ENCODE measurements around the gene COL23A1.

COL23A1 gene

DNA sequence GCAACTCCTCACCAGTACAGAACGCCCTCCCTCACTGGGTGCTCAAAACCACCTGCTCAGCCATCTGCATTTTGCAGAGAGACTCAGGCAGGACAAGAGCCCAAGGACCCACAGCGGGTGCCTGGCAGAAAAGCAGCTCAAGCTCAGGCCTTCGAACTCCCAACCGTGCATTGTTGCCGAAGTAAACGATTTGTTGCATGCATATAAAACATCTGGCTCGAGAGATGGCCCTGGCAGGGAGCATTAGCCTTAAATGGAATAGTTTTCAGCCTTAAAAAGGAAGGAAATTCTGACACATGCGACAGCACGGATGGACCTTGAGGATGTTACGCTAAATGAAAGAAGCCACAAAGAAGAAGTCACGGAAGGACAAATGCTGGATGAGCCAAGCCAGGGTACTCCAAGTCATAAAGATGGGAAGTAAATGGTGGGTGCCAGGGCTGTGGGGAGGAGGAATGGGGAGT, 197.2 kb downstream of the COL23A1 start:
- no peak for DNase-seq (ENCODE audit: low read depth in 2 of 2)

DNA sequence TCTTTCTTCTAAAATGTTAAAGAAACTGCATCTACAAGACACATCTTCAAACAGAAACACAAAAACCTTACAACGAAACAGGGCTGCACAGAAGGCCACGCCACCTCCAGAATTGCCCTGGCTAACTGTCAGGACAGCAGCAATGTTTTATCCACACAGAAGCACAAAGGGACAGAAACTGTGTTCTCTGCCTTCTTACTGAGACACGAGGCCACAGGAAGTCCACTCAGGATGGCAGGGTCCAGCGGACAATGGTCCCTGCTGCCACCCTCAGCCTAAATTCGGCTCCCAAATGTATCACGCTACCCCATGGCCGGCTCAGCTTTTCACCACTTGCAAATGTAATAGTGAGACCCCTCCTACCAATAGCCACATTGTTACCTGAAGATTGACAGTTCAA, 197.8 kb downstream of the COL23A1 start:
- no peak for DNase-seq (ENCODE audit: low read depth in 2 of 2)

DNA sequence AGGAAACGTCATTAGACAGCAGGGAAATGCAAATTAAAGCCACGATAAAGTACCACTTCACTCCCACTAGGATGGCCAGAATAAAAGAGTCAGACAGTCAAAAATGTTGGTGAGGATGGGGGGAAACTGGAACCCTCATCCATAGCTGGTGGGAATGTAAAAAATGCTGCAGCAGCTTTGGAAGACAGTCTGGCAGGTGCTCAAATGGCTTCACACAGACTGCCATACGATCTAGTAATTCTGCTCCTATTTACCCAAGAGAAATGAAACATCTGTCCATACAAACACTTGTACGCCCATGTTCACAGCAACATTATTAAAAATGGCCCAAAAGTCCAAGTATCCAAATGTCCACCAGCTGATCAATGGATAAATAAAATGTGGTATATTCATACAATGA, 198.7 kb downstream of the COL23A1 start:
- DNase-seq (ENCODE audit: low read depth in 2 of 2) = no peak

DNA sequence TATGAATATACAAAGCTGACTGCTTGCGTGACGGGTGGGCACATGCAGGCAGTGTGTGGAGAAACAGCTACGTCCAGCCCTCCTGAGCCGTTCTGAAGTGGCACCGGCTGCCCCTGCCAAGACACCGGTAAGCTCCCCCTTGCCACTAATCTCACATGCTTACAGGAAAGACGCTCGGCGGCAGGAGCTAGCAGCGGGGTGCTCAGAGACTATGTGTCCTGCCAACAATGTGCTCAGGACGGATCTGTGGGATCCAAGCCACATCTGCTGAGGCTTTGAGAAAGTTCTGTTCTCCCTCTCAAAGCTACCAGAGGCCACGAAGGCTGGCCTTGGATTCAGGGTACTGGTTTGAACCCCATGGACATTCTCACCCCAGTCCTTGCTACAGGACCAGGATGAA, 200.4 kb downstream of the COL23A1 start:
- DNase-seq (ENCODE audit: low read depth in 2 of 2) = no peak

DNA sequence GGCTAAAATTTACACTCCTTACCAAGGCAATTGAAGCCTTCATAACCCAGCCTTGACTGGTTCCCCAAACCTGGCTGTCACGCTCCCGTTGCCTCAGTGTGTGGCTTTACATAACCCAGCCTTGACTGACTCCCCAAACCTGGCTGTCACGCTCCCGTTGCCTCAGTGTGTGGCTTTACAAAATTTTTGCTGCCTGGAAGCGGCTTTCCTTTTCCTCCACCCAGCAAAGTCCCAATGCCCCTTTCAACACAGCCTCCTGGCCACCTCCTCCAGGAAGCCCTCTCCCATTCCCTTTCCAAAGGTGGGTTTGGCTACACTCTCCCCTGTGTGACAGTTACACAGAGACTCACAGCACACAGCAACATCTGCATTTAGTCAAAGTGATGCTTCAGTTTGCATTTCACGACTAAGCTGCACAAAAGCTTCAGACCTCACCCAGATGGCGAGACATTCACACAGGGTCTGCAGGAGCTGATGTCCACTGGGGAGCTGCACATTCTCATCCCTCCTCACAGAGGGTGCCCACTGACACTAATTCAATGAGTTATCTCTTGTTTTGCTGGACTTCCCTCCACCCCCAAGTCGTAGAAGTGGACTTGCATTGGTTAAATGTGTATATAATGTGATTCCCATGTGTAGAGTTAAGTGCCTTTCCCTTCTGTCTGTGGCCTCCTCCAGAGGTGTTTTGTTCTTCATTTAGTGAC, 201.0 kb downstream of the COL23A1 start:
- no peak for DNase-seq (ENCODE audit: low read depth in 2 of 2)

DNA sequence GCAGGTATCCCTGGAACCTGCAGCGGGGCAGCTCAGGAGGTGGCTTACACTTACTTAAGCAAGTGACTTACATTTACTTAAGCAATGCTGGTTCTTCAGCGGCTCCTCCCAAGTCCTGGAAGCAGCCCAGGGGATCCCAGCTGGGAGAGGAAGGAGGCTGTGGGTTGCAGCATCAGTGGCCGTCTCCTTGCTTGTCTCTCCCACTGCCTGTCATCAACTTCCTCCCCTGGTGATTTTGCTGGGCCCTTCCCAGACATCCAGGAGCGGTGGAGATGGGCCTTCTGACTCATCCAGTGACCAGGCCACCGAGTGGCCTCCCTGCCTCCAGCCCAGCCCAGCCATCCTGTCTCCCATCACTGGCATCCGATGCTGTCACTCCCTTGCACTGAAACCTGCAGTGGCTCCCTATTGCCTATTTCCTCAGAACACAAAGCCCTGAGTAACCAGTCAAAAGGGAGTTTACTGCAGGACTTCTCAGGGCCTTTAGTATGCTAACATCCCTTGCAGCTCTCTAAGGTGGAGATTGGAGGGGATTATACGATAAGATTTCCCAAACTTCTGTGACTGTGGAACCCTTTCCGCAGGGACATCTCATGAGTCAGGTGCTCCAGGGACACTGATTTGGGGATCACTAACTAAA, 201.7 kb downstream of the COL23A1 start:
- no peak for DNase-seq (ENCODE audit: low read depth in 2 of 2)

DNA sequence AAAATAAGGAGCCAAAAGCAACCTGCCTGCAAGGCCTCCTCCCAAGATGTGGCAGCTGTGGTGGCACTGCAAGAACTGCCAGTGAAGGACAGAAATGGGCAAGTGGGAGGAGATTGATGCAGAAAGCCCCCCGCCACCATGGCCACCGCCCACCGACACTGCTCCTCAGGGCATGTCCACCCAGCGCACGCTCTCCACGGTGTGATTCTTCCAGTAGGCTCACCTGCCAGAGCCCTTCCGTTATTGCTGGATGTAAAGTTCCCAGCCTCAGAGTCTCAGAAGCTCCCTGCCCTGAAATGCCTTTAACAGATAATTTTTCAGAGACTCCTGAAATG, 202.4 kb downstream of the COL23A1 start:
- DNase-seq (ENCODE audit: low read depth in 2 of 2) = no peak

DNA sequence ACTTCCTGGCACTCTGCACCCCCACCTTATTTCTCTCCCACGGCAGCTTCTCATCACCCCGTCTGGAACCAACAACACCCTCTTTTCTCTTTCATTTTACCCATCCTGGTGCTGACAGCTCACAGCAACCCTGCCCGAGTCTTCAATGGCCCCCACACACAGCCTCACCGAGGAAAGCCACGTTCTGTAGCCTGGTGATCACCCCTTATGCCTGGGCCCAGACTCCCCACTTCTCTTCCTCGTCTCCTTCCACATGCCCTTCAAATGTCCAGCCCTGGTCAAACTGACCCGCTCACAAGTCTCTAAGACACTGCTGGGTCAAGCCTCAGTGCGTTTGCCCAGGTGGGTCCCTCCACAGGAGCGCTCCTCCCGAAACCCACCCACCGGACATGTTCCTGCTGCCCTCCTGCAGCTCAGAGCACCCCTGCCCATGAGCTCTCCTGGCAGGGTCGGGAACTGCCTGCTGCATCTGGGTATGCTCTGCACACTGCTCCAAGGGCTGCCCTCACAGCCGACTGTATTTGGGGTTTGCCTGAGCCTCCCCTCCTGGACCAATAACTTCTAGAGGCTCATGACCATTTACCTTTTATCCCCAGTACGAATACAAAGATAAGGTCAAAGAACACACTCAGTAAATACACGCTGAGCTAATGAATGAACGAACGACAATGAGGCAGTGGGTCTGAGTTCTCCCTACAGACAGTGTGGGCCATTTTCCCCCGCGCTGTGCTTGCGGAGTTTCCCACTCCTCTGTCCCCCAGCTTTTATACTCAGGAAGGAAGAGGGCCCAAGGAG, 202.9 kb downstream of the COL23A1 start:
- no peak for DNase-seq (ENCODE audit: low read depth in 2 of 2)

DNA sequence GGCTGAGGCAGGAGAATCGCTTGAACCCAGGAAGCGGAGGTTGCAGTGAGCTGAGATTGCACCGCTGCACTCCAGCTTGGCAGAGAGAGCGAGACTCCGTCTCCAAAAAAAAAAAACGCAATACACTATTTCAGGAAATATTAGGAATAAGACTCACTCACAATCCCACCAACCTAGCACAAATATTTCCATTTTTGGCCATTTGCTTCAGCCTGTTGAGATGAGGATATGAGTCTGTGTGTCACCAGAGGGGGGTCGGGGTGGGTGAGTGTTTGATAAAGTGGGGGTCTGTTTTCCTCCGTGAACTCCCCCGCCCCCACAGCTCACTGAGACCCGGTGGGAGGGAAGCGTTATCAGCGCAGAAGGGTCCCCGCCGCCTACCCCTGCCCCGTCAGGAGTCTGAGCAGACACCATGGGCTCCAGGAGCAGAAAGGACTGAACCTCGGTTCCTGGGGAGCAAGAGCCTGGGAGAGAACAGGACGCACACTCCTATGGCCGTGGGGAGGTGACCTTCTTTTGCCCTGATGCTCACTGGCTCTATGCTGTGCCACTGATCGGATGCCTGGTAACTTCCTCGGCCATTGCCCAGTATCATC, 203.8 kb downstream of the COL23A1 start:
- DNase-seq (ENCODE audit: low read depth in 2 of 2) = no peak

DNA sequence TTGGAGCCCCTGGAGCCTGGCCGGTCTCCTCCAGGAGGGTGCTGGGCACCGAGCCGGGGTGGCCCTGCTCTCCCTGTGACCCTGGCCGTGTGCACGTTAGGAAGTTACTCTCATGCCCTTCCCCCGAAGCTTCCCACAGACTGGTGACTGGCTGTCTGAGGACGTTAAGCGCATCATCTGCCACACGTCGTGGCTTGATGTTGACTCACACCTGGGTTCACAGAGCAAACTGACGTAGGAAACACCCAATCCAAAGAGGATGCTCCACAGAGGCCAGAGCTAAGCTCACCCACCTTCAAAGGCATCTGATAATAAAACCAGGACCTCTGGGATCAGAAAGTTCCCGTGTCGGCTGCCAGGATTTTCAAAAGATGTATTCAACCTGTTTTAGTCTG, 204.7 kb downstream of the COL23A1 start:
- no peak for DNase-seq (ENCODE audit: low read depth in 2 of 2)

DNA sequence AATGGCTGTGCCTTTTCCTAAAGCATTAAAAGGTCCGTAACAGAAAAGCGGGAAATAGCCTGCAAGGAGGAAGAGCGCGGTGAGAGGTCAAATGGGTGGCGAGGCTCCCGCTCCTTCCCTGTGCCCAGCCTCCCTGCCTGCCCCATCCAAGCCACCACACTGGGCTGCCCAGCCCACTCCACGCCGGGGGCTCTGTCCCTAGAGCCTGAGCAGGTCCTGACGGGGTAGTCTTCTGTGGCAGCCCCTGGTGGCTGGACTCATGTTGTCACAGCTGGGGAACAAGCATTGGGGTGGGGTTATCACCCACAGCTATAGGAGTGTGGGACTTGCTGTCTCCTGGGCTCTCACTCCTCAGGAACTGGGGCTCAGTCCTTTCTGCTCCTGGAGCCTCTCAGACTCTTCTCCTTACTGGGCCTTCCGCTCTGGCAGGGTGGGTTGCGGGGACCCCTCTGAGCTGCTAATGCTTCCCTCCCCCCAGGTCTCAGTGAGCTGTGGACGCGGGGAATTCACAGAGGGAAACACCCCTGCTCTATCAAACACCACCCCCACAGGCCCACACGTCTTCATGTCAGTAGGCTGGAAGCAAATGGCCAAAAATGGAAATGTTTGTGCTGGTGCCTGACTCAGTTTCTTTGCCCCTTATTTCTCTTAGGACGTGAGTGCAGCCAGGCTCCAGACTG, 205.2 kb downstream of the COL23A1 start:
- no peak for DNase-seq (ENCODE audit: low read depth in 2 of 2)

DNA sequence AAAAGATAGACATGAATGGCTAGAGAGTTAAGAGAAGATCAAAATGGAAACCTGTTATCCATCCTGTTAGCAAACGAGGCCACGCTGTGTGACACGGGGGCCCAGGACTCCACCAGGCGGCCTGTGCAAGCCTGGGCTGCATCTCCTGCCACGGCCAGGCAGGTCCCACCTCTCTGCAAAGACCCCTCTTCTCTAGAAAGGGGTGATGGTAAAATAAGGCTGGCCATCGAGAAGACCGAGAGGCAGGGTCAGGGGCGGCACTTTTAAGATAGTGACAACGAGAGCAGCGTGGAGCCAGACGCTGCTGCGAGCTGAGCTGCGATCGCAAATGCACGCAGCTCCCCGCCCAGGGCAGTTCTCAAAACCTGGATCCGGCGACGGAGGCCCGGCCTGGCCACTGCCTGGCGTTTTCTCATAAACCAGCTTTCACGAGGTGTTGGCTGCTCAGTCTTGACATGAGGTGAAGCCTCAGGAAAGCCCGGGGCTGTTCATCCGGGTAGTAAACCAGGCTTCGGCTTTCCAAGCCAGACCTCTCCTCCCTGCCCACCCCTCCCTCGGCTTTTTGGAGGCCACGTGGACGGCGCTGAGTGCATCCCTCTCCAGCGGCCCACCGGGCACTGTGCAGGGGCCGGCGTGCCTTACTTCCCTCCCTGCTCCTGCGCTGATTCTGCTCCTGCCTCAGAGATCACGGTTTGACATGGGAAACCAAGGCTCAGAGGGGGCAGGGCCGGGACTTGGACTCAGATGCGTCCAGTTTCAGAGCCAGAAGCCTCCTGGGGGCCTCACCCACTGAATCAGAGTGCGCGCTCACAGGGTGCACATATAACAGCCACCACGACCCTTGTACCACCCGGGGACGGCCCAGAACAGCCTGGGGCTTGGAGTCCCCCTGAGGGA, 206.0 kb downstream of the COL23A1 start:
- no peak for DNase-seq (ENCODE audit: low read depth in 2 of 2)

DNA sequence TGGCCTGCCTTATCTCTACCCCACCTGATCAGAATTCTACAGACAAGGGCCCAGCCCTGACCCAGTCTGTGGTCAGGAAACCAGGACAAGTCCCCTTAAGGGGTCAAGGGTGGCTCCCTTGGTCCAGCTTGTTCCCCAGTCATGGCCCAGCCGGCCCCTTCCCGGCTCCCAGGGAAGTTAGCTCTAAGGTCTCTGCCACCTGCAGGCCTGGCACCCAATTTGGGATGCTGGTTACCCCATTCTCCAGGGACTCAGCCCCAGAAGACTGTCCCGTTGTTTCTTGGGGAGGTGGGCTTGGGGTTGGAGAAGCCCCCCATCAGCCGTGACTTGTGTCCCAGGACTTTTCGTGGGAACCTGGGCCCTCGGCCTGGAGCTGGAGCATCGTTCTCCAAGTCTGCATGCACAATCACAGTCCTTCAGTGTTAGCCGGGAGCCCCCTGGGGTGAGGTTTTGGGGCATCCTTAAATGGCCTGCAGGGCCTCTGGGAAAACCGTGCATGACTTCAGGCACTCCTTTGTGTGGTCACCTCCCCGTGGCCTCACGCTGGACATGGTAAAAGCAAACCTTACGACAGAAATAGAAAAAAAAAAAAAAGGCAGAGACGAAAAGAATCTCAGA, 206.8 kb downstream of the COL23A1 start:
- DNase-seq (ENCODE audit: low read depth in 2 of 2) = no peak

DNA sequence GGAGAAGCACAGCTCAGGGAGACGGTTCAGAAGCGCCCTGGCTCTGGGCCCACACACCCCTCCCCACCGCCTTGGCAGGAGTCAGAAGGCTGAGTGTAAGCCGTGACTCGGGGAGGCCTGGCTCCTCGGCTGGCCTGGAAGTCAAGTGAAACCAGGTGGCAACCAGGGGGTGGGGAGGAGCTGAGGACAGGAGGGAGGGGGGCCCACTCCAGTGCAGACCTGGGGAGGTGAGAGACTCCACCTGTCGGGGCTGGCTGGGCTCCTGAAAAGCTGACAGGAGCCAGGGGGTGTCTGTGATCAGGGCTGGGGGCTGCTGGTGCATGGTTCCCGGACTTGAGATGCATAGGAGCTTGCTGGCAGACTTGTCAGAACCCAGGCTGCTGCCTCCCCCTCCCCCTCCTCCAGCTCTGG, 207.4 kb downstream of the COL23A1 start:
- no peak for DNase-seq (ENCODE audit: low read depth in 2 of 2)

DNA sequence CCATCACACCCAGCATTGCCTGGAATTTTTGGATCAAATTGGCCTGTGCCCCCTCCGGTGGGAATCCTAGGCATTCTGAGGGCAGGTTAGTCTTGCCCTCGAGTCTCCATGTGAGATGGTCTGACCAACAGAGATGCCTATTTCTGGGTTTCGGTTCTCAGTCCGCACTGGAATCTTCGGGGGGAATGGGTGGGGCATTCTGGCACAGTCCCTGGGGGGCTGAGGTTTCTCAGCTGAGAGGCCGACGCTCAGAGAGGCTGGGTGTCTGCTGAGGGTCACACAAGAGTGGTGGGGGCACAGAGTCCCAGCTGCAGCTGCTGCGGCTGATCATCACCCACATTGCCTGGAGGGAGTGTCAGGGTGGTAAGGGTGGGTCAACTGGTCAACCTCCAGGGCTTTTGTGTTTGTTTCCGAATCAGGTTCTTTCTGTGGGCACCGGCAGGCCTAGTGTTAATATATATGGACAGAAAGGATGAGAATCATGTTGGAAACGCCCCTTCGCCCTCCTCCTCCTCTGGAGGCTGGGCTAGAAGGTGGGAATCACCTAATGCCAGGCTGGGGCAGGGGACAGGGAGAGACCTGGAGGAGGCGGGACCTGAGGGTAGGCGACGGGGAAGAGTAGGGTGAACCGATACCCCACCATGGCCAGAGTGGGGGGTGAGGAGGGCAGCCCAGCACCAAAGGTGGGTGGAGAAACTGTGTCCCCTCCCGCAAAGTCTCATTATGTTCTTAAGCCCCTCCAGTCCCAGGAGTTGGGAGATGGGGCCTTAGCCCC, 208.1 kb downstream of the COL23A1 start:
- DNase-seq (ENCODE audit: low read depth in 2 of 2) = no peak

DNA sequence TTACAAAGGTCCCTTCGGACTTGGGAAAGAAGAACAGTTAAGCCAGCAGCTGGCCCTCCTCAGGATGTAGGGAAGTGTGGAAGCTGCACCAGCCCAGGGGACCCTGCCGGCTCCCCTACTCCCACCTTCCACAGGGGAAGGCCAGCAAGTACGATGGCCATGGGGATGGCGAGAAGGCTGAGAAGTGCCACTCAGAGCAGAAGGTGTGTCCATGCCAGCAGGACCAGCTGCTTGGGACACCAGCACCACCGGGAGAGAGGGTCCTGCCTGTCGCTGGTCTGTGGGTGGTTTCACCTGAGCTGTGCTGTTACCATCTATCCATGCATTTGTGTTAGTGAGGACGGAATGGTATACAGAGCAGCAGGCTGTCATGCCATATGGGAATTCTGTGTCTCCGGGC, 209.0 kb downstream of the COL23A1 start:
- DNase-seq (ENCODE audit: low read depth in 2 of 2) = no peak

DNA sequence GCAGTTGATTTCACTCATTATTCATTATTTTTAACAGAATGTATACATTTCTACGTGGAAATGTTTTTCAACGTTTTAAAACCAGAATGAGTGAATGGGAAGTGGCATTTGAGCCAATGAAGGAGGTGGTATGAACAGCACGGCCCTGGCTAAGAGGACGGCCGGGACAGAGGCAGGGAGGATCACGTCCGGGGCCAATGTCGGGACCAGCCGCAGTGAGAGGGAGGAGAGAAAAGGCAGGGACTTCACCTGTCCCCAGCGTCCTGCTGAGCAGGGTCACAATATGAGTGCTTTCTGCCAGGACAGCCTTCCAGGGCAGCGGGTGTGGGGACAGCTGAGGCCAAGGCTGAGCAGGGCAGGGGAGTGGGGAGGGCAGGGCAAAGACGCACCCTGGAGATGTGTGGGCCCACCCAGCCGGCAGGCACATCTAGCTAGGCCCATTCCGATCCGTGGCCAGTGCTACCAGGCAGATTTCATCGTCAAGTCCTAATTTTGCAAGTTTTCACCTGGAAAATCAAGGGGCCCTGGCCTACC, 209.6 kb downstream of the COL23A1 start:
- DNase-seq (ENCODE audit: low read depth in 2 of 2) = no peak

DNA sequence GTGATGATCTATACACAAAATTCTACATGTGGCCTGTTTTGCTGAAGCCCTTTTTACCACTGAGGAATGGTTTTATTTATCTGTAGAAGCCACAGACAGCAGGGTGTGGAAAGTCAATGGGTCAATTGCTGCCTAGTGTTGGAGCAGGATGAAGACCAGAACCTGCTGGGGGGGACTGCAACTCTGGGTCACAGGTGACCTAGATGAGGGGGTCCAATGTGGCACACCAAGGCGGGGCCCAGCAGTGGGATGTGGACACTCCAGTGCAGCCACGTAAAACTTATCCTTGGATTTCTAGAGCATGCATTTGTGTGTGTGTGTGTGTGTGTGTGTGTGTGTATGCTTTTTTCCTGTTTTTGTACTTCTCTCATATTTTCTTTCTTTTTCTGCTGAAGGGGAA, 210.1 kb downstream of the COL23A1 start:
- no peak for DNase-seq (ENCODE audit: low read depth in 2 of 2)

All from stimulated activated CD8-positive, alpha-beta memory T cell treated with anti-CD3 and anti-CD28 coated beads, Interleukin-15, amount 100 ng/mL, for 4 hours (primary cell).